Fibroblast of upper back skin (primary cell): ENCODE results near the gene ATRNL1.
"Not testable (repeated sequence)": the region's sequence is repeated elsewhere in the genome, so short reads cannot be mapped to it uniquely, and the experiment has no call there.

Experiments
- DNase-seq: peaks from one replicate; pipeline ENCODE4 v3.0.0-alpha.2; 2013

ATRNL1 gene

DNA sequence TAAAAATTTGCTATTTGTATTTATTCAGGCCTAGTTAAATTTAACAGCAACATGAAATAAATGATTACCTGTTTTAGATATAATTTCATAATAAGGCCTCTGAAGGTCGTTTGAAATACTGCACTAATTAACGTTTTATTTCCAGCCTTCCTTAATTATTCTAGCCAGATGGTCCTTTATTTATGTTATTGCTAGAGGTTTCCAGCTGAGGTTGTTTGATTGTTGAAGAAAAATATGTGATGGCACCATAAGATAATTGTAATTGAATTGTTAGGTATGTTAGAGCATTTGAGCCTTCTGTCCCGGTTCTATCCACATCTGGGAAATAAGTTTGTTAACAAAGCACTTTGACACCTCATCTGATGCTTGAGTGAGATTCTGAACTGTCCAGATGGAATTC, 556.1 kb downstream of the ATRNL1 start:
- no peak for DNase-seq

GRCh38 chr10:115653473-115653872, 560.3 kb downstream of the ATRNL1 start:
- no peak for DNase-seq

GRCh38 chr10:115654961-115655360, 561.8 kb downstream of the ATRNL1 start:
- peak; percentile 32 for DNase-seq

- DNase-seq, result no peak
These were observed 564.1 kb downstream of the ATRNL1 start for GRCh38 chr10:115657161-115657860.

- DNase-seq, result no peak
These were observed 566.5 kb downstream of the ATRNL1 start for GRCh38 chr10:115659616-115660015.

GRCh38 chr10:115660391-115660790, 567.2 kb downstream of the ATRNL1 start:
- no peak for DNase-seq

- DNase-seq, result no peak
These were observed 569.3 kb downstream of the ATRNL1 start for GRCh38 chr10:115662422-115662821.

DNA sequence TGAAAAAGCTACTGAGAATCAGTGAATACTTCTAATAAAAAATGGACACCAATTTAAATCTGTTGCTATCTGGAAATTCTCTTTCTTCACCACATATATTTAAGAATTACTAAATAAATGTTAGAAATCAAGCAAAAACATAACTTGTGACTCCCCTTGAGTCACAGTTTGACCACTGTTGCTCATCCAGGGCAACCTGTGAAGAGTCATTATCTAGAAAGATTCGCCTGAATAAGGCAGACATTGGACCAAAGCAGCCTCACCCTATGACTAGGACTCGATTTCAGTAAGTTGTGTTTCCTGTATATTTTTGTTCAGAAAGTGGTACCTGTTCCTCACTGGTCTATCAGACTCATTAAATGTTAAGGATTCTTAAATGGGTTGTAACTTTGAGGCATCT, 572.4 kb downstream of the ATRNL1 start:
- no peak for DNase-seq

DNA sequence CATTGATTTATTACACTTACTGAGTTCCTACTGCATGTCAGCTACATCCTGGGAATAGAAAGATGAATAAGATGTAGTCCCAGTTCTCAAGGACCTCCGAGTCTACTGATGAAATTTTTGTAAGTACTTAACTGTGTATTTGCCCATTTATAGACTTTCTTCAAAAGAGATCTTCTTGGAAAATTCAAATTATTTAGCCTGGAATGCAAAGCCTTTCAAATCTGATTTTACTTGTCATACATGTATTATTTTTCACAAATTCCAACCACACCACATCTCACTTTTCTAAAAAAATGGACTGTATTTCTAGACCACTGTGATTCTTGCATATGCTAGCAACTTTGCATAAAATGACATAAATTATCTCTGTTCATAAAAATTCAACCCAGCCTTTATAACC, 581.3 kb downstream of the ATRNL1 start:
- DNase-seq, result peak; percentile 82

DNA sequence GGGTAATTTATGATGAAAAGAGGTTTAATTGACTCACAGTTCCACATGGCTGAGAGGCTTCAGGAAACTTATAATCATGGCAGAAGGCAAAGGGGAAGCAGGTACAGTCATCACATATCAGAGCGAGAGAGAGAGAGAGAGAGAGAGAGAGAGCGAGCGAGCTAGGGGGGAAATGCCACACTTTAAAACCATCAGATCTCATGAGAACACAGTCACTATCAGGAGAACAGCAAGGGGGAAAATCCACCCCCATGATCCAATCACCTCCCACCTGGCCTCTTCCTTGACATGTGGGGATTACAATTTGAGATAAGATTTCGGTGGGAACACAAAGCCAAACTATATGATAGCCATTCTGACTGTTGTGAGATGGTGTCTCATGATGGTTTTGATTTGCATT, 603.6 kb downstream of the ATRNL1 start:
- DNase-seq, result no peak

DNA sequence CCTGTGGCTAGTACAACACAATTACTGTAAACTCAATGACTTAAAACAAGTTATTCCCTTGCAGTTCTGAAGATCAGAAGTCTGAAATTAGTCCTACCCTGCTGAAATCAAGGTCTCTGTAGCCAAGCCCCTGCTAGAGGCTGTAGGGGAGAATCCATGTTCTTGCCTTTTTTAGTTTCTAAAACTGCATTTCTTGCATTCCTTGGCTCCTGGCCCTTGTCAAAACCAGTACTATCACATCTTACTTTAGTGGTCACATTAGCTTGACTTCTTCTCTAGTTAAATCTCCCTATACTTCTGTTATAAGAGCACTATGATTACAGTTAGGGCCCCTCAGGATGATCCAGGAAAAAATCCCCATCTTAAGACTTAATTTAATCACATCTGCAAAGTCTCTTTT, 612.9 kb downstream of the ATRNL1 start:
- peak; percentile 54 for DNase-seq

DNA sequence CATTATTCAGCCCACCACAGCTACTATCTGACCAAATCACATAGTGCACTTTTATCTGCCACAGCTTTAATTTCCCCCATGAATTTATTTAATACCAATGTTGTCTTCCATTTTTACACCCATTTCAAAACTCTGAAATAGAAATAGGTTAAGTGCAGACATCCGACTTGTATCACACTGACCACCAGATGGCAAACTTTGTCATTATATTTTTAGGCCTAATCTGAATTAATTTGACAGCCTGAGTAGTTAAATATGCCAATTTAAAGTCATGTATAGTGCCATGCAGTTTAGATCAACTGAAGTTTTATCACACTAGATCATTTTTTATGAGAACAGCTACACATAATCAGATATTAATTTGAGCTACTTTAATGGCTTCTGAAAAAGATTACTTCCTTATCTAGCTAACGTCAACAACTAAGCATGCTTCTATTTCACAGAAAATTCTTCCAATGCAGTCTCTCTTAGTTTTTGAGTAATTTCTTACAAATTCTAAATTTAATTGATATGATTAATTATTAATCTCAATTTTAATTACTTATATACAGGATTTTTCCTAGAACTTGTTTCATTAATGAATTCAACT, 613.4 kb downstream of the ATRNL1 start:
- DNase-seq, result peak; percentile 42

GRCh38 chr10:115710136-115710535, 617.0 kb downstream of the ATRNL1 start:
- DNase-seq, result no peak

- DNase-seq, result no peak
These were observed 618.1 kb downstream of the ATRNL1 start for GRCh38 chr10:115711306-115711705.

DNA sequence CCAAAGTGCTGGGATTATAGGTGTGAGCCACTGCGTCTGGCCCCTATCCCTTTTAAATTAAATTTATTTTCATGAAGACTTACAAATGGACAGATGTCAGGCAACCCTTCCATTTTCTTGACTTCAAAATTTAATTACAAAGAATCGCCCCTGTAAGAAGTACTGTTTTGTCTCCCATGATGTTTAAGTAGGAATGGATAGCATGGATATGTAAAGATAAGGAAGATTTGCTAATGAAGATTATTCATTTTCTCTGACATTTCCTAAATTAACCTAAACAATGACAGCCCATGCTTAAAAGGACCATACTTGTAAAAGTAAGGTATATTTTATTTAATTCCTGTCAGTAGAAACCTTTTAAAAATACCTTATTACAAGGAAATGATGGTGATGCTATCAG, 627.0 kb downstream of the ATRNL1 start:
- DNase-seq, result no peak

DNA sequence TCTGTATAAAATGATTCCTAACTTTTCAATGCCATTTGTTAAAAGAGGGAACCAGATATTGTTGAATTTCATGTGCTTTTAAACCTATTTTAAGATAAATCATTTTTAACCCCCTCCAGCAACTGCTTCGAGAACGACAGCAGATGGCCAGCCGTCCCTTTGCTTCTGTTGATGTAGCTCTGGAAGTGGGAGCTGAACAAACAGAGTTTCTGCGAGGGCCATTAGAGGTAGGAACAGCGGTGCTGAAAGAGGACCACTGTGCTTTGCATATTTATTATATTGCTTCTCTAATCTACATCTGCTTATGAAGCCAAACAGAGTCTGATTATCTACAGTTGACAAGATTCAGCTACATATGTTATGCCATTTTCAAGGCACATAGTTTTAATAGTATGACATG, 634.0 kb downstream of the ATRNL1 start:
- no peak for DNase-seq

DNA sequence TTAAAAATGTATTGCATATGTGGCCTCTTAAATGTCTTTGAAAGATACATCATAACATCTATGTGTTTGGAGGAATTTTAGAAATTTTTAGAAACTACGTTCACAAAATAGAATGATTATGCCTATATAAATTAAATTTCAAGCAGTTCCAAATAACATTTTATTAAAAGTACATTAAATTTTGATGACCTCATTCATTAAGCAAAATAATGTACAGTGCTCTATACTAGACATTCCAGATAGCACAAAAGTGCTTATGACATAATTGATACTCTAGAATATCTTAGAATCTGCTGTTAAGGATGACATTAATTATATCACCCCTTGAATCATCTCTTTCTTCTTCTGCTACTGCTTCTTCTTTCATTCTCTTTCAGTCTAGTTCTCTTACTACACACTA, 650.9 kb downstream of the ATRNL1 start:
- no peak for DNase-seq

GRCh38 chr10:115745943-115746342, 652.8 kb downstream of the ATRNL1 start:
- no peak for DNase-seq

- no peak for DNase-seq
These were observed 654.6 kb downstream of the ATRNL1 start for GRCh38 chr10:115747811-115748210.

DNA sequence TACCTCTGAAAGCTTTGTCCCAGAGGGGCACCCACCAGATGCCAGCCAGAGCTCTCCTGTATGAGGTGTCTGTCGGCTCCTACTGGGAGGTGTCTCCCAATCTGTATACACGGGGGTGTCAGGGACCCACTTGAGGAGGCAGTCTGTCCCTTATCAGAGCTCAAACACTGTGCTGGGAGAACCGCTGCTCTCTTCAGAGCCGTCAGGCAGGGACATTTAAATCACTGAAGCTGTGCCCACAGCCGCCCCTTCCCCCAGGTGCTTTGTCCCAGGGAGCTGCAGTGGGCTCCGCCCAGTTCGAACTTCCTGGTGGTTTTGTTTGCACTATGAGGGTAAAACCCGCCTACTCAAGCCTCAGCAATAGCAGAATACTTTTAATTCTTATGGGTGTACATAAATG, 665.3 kb downstream of the ATRNL1 start:
- not testable (repeated sequence) for DNase-seq

DNA sequence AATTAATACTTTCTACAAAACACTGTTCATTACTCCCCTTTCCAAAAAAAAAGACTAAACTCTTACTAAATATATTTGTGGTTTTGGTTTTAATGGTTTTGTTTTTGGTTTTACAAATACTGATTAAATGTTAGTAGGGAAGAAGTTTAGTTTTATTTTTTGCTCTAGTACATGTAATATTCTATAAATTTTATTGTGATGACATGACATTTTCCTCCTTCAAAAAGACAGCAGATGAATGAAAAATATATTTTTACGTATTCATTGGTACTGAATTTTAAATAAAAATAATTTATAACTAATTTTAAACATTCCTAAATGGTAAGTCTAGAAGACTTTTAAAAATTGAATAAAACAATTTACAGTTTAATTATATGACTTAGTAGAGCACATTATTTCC, 667.0 kb downstream of the ATRNL1 start:
- DNase-seq, result no peak

DNA sequence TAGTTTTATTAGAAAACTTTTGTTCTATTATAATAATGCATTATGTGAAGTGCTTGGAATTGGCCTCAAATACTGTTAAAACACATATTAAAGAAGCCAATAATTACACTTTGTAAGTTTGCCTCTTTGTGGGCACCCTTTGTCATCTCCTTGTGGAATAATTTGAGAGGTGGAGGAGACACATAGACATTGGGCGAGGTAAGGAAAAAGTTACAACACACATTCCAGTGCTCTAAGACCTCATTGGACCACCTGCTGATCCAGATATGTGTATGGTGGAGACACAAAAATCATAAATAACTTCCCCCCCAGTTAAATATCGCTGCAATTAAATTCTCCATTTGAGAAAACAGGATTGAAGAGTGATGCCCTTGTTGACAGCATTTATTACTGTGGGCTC, 668.0 kb downstream of the ATRNL1 start:
- no peak for DNase-seq

GRCh38 chr10:115762029-115762428, 668.9 kb downstream of the ATRNL1 start:
- DNase-seq, result peak; percentile 70

DNA sequence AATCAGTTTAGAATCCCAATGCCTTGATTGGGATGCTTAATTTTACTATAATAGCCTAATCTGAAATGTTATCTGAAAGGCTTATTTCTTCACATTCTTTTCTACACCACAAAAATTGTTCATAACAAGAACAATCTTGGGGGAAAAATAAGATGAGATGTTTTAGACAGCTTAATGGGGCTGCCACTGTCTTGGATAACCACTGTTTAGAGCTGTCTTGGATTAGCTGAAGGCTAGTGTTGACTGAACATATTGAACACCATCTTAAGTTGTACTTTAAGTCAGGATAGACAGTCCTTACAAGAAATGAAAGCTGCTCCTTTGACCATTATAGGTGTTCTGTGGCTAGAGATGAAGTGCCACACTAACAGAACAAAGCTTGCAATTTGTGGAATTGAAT, 678.6 kb downstream of the ATRNL1 start:
- DNase-seq, result peak; percentile 35

- DNase-seq, result peak; percentile 95
These were observed 679.4 kb downstream of the ATRNL1 start for GRCh38 chr10:115772606-115773005.
